ENCODE measurements around the gene HBA2.
"Not testable (repeated sequence)": the region's sequence is repeated elsewhere in the genome, so short reads cannot be mapped to it uniquely, and the experiment has no call there.

Gene HBA2

GRCh38 chr16:172374-172941, at the start of gene HBA2:
Gene HBA2, plus strand, starts transcription at chr16:172876. Its CDS starts 37 bp downstream, at chr16:172913.
- not testable (repeated sequence) for H3K4me3 ChIP-seq (ENCODE audit: severe bottlenecking); H3K9me3 ChIP-seq (ENCODE audit: severe bottlenecking); H3K27ac ChIP-seq (ENCODE audit: poor library complexity, severe bottlenecking); H3K4me1 ChIP-seq (ENCODE audit: insufficient read depth, poor library complexity, severe bottlenecking); DNase-seq (ENCODE audit: low spot score); H3K36me3 ChIP-seq (ENCODE audit: low read depth); ATAC-seq (ENCODE audit: low read depth)
- H3K27me3 ChIP-seq (ENCODE audit: insufficient read depth, poor library complexity, severe bottlenecking): peaks cover 55% of the 10 kb centered on the region

GRCh38 chr16:123558-124350, 48.9 kb upstream of the HBA2 start:
- not testable (repeated sequence) for H3K4me1 ChIP-seq (ENCODE audit: insufficient read depth, poor library complexity, severe bottlenecking); ATAC-seq (ENCODE audit: low read depth); H3K36me3 ChIP-seq (ENCODE audit: low read depth); H3K27me3 ChIP-seq (ENCODE audit: insufficient read depth, poor library complexity, severe bottlenecking); DNase-seq (ENCODE audit: low spot score); H3K9me3 ChIP-seq (ENCODE audit: severe bottlenecking); H3K27ac ChIP-seq (ENCODE audit: poor library complexity, severe bottlenecking); H3K4me3 ChIP-seq (ENCODE audit: severe bottlenecking)

GRCh38 chr16:125011-125410, 47.7 kb upstream of the HBA2 start:
- no peak for ATAC-seq (ENCODE audit: low read depth)
- Histone ChIP-seq H3K4me1 (ENCODE audit: insufficient read depth, poor library complexity, severe bottlenecking) (no peaks in the 10 kb centered on the region), H3K9me3 (ENCODE audit: severe bottlenecking) (no peaks in the 10 kb centered on the region), H3K27me3 (ENCODE audit: insufficient read depth, poor library complexity, severe bottlenecking) (no peaks in the 10 kb centered on the region), H3K36me3 (ENCODE audit: low read depth) (peaks cover 7% of the 10 kb centered on the region), H3K27ac (ENCODE audit: poor library complexity, severe bottlenecking) (no peak overlapping the region), H3K4me3 (ENCODE audit: severe bottlenecking) (no peak overlapping the region)
- TF ChIP-seq CTCF (IDR thresholded peaks at IDR 0.05; ENCODE audit: poor library complexity, severe bottlenecking): no peak
- no peak for DNase-seq (ENCODE audit: low spot score)

- H3K4me1 ChIP-seq (ENCODE audit: insufficient read depth, poor library complexity, severe bottlenecking): no peaks in the 10 kb centered on the region
- no peak overlapping the region for H3K4me3 ChIP-seq (ENCODE audit: severe bottlenecking)
- no peak for TF ChIP-seq CTCF (IDR thresholded peaks at IDR 0.05; ENCODE audit: poor library complexity, severe bottlenecking)
- peaks cover 5% of the 10 kb centered on the region; the same call in 1 of the 2 replicates for H3K36me3 ChIP-seq (ENCODE audit: low read depth)
- no peaks in the 10 kb centered on the region for H3K9me3 ChIP-seq (ENCODE audit: severe bottlenecking)
- H3K27me3 ChIP-seq (ENCODE audit: insufficient read depth, poor library complexity, severe bottlenecking): no peaks in the 10 kb centered on the region
- H3K27ac ChIP-seq (ENCODE audit: poor library complexity, severe bottlenecking): no peak overlapping the region
- ATAC-seq (ENCODE audit: low read depth): no peak
- no peak for DNase-seq (ENCODE audit: low spot score)
Measured at GRCh38 chr16:129075-129474, 43.6 kb upstream of the HBA2 start.

GRCh38 chr16:130533-131173, 42.0 kb upstream of the HBA2 start:
- Histone ChIP-seq H3K27ac (ENCODE audit: poor library complexity, severe bottlenecking) (no peak overlapping the region), H3K36me3 (ENCODE audit: low read depth) (peaks cover 13% of the 10 kb centered on the region), H3K4me3 (ENCODE audit: severe bottlenecking) (no peak overlapping the region), H3K27me3 (ENCODE audit: insufficient read depth, poor library complexity, severe bottlenecking) (no peaks in the 10 kb centered on the region), H3K4me1 (ENCODE audit: insufficient read depth, poor library complexity, severe bottlenecking) (no peaks in the 10 kb centered on the region), H3K9me3 (ENCODE audit: severe bottlenecking) (no peaks in the 10 kb centered on the region)
- TF ChIP-seq CTCF (IDR thresholded peaks at IDR 0.05; ENCODE audit: poor library complexity, severe bottlenecking): no peak
- DNase-seq (ENCODE audit: low spot score) (no peak), ATAC-seq (ENCODE audit: low read depth) (no peak)

Data from RWPE2 (cell line).